ENCODE results near the gene DIPK1B.
"Not testable (repeated sequence)": the region's sequence is repeated elsewhere in the genome, so short reads cannot be mapped to it uniquely, and the experiment has no call there.

Gene DIPK1B

GRCh38 chr9:136757751-136758140 is 45.4 kb downstream of the DIPK1B start:
- no peak for DNase-seq (ENCODE audit: low spot score)
- no peak overlapping the region for H3K27ac ChIP-seq
- ChIA-PET POLR2A (ENCODE audit: low non-redundant PET) (no interaction called here), CTCF (interaction anchor here (0.5 to 1.3 kb wide), 7 partner anchors 20 to 340 kb away, joined by 3 to 11 read pairs (median 3); partner anchors contain the start of gene NPDC1)
- TF ChIP-seq CTCF (conservative IDR thresholded peaks at IDR 0.05; ENCODE audit: low read depth) = no peak

- H3K27ac ChIP-seq = no peak overlapping the region
- POLR2A ChIA-PET (ENCODE audit: low non-redundant PET) = no interaction called here
- no peak for TF ChIP-seq CTCF (conservative IDR thresholded peaks at IDR 0.05; ENCODE audit: low read depth)
- CTCF ChIA-PET = interaction anchor here (1.0 to 1.3 kb wide), 2 partner anchors 10 to 30 kb away, joined by 3 to 4 read pairs; no protein-coding TSS in a partner anchor
- DNase-seq (ENCODE audit: low spot score) = no peak
These were observed 46.6 kb downstream of the DIPK1B start for GRCh38 chr9:136759001-136759400.

- POLR2A ChIA-PET (ENCODE audit: low non-redundant PET) = no interaction called here
- CTCF ChIA-PET = interaction anchor here (0.7 to 1.4 kb wide), 6 partner anchors 10 to 33 kb away, joined by 3 to 8 read pairs (median 4); no protein-coding TSS in a partner anchor
- DNase-seq (ENCODE audit: low spot score) = no peak
- TF ChIP-seq CTCF (conservative IDR thresholded peaks at IDR 0.05; ENCODE audit: low read depth) = no peak
- H3K27ac ChIP-seq = no peak overlapping the region
These were observed 47.3 kb downstream of the DIPK1B start for GRCh38 chr9:136759436-136760325.

GRCh38 chr9:136760424-136760823 is 48.1 kb downstream of the DIPK1B start:
- DNase-seq (ENCODE audit: low spot score) = no peak
- CTCF ChIA-PET = interaction anchor here (0.7 to 1.4 kb wide), 6 partner anchors 16 to 32 kb away, joined by 3 to 8 read pairs (median 4); no protein-coding TSS in a partner anchor
- no peak overlapping the region for H3K27ac ChIP-seq
- POLR2A ChIA-PET (ENCODE audit: low non-redundant PET) = interaction anchor here (0.6 to 1.0 kb wide), 2 partner anchors 33 to 124 kb away, joined by 3 read pairs; no protein-coding TSS in a partner anchor
- TF ChIP-seq CTCF (conservative IDR thresholded peaks at IDR 0.05; ENCODE audit: low read depth) = no peak

- POLR2A ChIA-PET (ENCODE audit: low non-redundant PET) = interaction anchor here (0.6 to 1.0 kb wide), 2 partner anchors 33 to 124 kb away, joined by 3 read pairs; no protein-coding TSS in a partner anchor
- peak; percentile 81 for TF ChIP-seq CTCF (conservative IDR thresholded peaks at IDR 0.05; ENCODE audit: low read depth)
- not testable (repeated sequence) for H3K27ac ChIP-seq
- DNase-seq (ENCODE audit: low spot score) = peak; percentile 63
- CTCF ChIA-PET = interaction anchor here (0.5 to 1.4 kb wide), 9 partner anchors 16 to 123 kb away, joined by 3 to 8 read pairs (median 3); no protein-coding TSS in a partner anchor
These were observed 48.6 kb downstream of the DIPK1B start for GRCh38 chr9:136760834-136761544.

- TF ChIP-seq CTCF (conservative IDR thresholded peaks at IDR 0.05; ENCODE audit: low read depth) = no peak
- POLR2A ChIA-PET (ENCODE audit: low non-redundant PET) = interaction anchor here (0.7 kb wide), 1 partner anchor 89 kb away, joined by 3 read pairs; no protein-coding TSS in a partner anchor
- CTCF ChIA-PET = interaction anchor here (0.5 to 0.8 kb wide), 5 partner anchors 16 to 123 kb away, joined by 3 to 5 read pairs (median 3); no protein-coding TSS in a partner anchor
These were observed 49.2 kb downstream of the DIPK1B start for GRCh38 chr9:136761545-136761981.

More at GRCh38 chr9:136761545-136761981, 49.2 kb downstream of the DIPK1B start:
- no peak overlapping the region for H3K27ac ChIP-seq
- no peak for DNase-seq (ENCODE audit: low spot score)

All from RWPE1 (cell line).